Nephron (organoid): ENCODE results near the gene RUFY3.
"Not testable (repeated sequence)": the region's sequence is repeated elsewhere in the genome, so short reads cannot be mapped to it uniquely, and the experiment has no call there.

Experiments used
- H3K27ac Mint-ChIP-seq, 3 experiments: 2 replicates each; pipeline ENCODE4 v1.8.0; 2020; ENCODE audit warnings: mixed read lengths in 3 of 3, mild to moderate bottlenecking in 2 of 3, moderate library complexity in 1 of 3
- H3K27me3 Mint-ChIP-seq: 2 replicates; pipeline ENCODE4 v1.8.0; 2021; ENCODE audit warnings: low read depth, mild to moderate bottlenecking, moderate library complexity, mixed read lengths
- H3K36me3 Mint-ChIP-seq: 2 replicates; pipeline ENCODE4 v1.8.0; 2020; ENCODE audit warnings: low read depth, mixed read lengths
- H3K4me1 Mint-ChIP-seq: 2 replicates; pipeline ENCODE4 v1.8.0; 2020; ENCODE audit warnings: mixed read lengths
- H3K4me3 Mint-ChIP-seq, 3 experiments: 2 replicates each; pipeline ENCODE4 v1.8.0; 2020; ENCODE audit warnings: mild to moderate bottlenecking in 3 of 3, mixed read lengths in 3 of 3, moderate library complexity in 2 of 3
- H3K9me3 Mint-ChIP-seq: 2 replicates; pipeline ENCODE4 v1.8.0; 2020; ENCODE audit warnings: mixed read lengths
- CTCF ChIP-seq, 3 experiments: fragments of 200-600 bp; sonication (generic); IDR thresholded peaks; one replicate each; pipeline ENCODE4 v1.5.0; 2021; ENCODE audit warnings: antibody characterized with exemption in 3 of 3; ENCODE audit not compliant: unreplicated experiment in 3 of 3

The RUFY3 gene

DNA sequence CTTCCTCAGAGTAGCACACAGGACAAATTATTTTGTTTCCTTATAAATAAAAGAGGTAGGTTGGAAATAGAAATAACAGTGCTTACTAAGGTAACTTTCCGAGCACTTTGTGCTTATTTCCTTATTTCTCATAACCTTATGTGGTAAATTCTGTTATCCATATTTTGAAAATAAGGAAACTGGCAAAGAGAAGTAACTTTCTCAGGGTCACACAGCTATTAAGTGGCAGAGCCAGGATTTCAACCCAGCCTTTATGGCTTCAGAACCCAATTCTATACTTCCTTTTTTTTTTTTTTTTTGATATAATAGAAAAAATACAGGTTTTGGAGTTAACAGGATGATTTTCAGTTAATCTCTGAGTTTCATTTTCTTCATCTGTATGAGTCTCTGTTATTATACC, 30.1 kb upstream of the RUFY3 start:
- H3K27ac Mint-ChIP-seq, result no peak overlapping the region

GRCh38 chr4:70694633-70695032, 27.1 kb upstream of the RUFY3 start:
- not testable (repeated sequence) for H3K4me3 Mint-ChIP-seq, H3K9me3 Mint-ChIP-seq, H3K27ac Mint-ChIP-seq, H3K27me3 Mint-ChIP-seq
- Mint-ChIP-seq H3K4me1 (peaks cover 15% of the 10 kb centered on the region), H3K36me3 (peaks cover 18% of the 10 kb centered on the region)

More for the DNA sequence above, 30.1 kb upstream of the RUFY3 start:
- Mint-ChIP-seq H3K36me3 (peaks cover 25% of the 10 kb centered on the region), H3K4me3 (peak overlapping the region in 1 of 3 experiments; percentile 64), H3K27me3 (no peaks in the 10 kb centered on the region), H3K9me3 (no peaks in the 10 kb centered on the region), H3K4me1 (peaks cover 32% of the 10 kb centered on the region)
- no peak for TF ChIP-seq CTCF (IDR thresholded peaks at IDR 0.05; ENCODE audit: unreplicated experiment in 3 of 3)

DNA sequence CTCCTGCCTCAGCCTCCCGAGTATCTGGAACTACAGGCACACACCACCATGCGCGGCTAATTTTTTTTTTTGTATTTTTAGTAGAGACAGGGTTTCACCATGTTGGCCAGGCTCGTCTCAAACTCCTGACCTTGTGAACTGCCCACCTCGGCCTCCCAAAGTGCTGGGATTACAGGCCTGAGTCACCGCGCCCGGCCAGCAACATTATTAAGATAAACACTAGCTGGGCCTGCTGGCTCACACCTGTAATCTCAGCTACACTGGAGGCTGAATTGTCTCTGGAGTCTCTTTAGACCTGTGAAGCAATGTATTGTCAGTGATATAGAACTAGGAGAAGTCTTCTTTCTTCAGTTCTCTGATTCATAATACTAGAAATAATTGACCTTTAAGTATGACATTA, 23.3 kb upstream of the RUFY3 start:
- not testable (repeated sequence) for H3K27ac Mint-ChIP-seq, H3K4me3 Mint-ChIP-seq, H3K36me3 Mint-ChIP-seq, H3K27me3 Mint-ChIP-seq, H3K4me1 Mint-ChIP-seq, H3K9me3 Mint-ChIP-seq

DNA sequence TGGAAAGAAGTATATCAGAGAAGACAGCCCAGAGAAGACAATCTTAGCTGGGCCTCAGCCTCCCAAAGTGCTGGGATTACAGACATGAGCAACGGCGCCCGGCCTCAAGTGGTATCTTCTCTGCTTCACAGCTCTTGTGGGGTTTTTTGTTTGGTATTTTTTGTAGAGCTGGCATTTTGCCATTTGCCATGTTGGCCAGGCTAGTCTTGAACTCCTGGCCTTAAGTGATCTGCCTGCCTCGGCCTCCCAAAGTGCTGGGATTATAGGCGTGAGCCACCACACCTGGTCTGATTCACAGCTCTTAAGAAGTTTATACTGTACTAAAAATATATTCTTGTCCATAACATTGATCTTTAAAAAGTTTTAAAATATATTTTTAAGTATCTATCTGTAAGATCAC, 21.1 kb upstream of the RUFY3 start:
- Mint-ChIP-seq H3K4me1 (peaks cover 8% of the 10 kb centered on the region), H3K9me3 (no peaks in the 10 kb centered on the region), H3K36me3 (no peaks in the 10 kb centered on the region), H3K27me3 (no peaks in the 10 kb centered on the region), H3K27ac (peak overlapping the region in 1 of 3 experiments; percentile 63), H3K4me3 (no peak overlapping the region)
- TF ChIP-seq CTCF (IDR thresholded peaks at IDR 0.05; ENCODE audit: unreplicated experiment in 3 of 3), result no peak

DNA sequence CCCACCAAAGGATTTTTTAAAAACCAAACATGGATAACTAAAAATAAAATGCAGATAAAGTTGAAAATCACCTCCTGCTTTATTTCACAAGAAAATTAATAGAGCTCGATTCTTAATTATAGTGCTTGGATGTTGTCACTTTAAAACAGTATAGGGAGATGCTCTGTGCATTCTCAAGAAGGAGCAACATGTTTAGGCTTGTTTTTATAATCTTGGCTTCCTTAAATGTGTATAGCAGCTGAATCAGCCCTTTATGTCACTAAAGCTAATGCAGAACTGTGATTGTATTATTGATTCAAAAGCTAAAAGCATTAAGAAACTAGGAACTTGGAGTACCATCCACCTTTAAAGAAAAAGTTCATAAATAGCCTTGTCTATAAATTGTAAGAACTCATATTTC, 20.5 kb upstream of the RUFY3 start:
- Mint-ChIP-seq H3K36me3 (no peaks in the 10 kb centered on the region), H3K27me3 (no peaks in the 10 kb centered on the region), H3K4me3 (no peak overlapping the region), H3K4me1 (peaks cover 14% of the 10 kb centered on the region), H3K9me3 (no peaks in the 10 kb centered on the region), H3K27ac (peak overlapping the region in 2 of 3 experiments; percentile 84 to 86)
- TF ChIP-seq CTCF (IDR thresholded peaks at IDR 0.05; ENCODE audit: unreplicated experiment in 3 of 3), result no peak

DNA sequence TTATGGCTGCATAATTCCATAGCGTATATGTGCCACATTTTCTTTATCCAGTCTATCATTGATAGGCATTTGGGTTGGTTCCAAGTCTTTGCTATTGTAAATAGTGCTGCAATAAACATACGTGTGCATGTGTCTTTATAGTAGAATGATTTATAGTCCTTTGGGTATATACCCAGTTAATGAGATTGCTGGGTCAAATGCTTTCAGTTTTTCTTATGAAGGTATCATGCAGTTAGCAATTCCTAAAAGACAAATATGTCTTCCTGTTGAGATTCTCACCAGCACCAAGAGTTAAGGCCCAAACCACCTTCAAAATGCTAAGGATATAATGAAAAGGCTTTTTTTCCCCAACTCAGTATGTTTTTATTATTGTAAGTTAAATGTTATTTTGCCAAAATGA, 19.2 kb upstream of the RUFY3 start:
- Mint-ChIP-seq H3K4me1 (peaks cover 21% of the 10 kb centered on the region), H3K27ac (peak overlapping the region; percentile 84 to 99 (median 86)), H3K4me3 (peak overlapping the region; percentile 35 to 70 (median 61))
- H3K36me3 Mint-ChIP-seq, H3K27me3 Mint-ChIP-seq, H3K9me3 Mint-ChIP-seq: not testable (repeated sequence)

DNA sequence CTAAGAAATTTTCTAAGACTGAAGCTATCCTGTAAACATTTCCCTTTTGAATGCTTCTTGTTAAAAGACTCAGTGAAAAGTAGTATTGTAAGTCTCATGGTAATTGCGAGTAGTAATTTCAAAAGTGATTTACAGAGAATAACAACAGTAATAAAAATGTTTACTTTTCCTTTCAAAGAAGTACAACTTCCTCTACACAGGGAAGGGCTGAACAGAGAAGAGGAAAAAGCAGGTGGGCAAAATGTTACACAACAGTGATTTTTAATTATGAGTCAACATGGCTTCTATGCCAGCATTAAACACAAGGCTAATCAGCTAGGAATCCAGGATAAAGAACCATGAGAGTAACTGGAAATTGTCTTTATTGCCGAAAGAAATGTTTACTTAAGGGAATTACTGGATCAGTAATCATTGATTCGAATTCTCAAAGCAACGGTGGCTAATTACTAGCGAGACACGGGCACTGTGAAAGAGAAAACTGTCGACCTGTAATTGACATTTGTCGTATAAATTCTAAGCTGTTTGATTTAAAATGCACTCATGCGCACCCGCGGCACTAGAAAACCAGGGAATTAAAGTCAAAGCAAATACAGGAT, 18.0 kb upstream of the RUFY3 start:
- H3K27me3 Mint-ChIP-seq, result no peaks in the 10 kb centered on the region
- peak overlapping the region; percentile 99 to 100 (median 99) for H3K27ac Mint-ChIP-seq
- H3K4me1 Mint-ChIP-seq, result peaks cover 21% of the 10 kb centered on the region
- no peaks in the 10 kb centered on the region for H3K36me3 Mint-ChIP-seq
- peak overlapping the region; percentile 86 to 98 (median 96) for H3K4me3 Mint-ChIP-seq
- no peak for TF ChIP-seq CTCF (IDR thresholded peaks at IDR 0.05; ENCODE audit: unreplicated experiment in 3 of 3)
- no peaks in the 10 kb centered on the region for H3K9me3 Mint-ChIP-seq
